Measurements from ENCODE around the gene MDFI.

Gene MDFI

GRCh38 chr6:41596807-41597206 lies 41.5 kb upstream of the MDFI start:
- ChIA-PET POLR2A (no interaction called here), CTCF (interaction anchor here (0.8 to 15.2 kb wide), 8 partner anchors 13 to 179 kb away, joined by 3 to 151 read pairs (median 3); no protein-coding TSS in a partner anchor)
- TF ChIP-seq CTCF (IDR thresholded peaks at IDR 0.05; ENCODE audit: control extremely low read depth, extremely low read depth, low read depth, missing control alignments): no peak
- no peak for DNase-seq (ENCODE audit: extremely low spot score)

- CTCF ChIA-PET: interaction anchor here (0.8 to 15.2 kb wide), 8 partner anchors 13 to 229 kb away, joined by 3 to 151 read pairs (median 3); no protein-coding TSS in a partner anchor
- POLR2A ChIA-PET: no interaction called here
- no peak for TF ChIP-seq CTCF (IDR thresholded peaks at IDR 0.05; ENCODE audit: control extremely low read depth, extremely low read depth, low read depth, missing control alignments)
- no peak for DNase-seq (ENCODE audit: extremely low spot score)
These were observed 40.8 kb upstream of the MDFI start for GRCh38 chr6:41597246-41598000.

GRCh38 chr6:41598670-41599014 lies 39.6 kb upstream of the MDFI start:
- no peak for TF ChIP-seq CTCF (IDR thresholded peaks at IDR 0.05; ENCODE audit: control extremely low read depth, extremely low read depth, low read depth, missing control alignments)
- ChIA-PET CTCF (interaction anchor here (1.2 to 15.2 kb wide), 5 partner anchors 63 to 231 kb away, joined by 3 to 151 read pairs (median 4); no protein-coding TSS in a partner anchor), POLR2A (interaction anchor here (0.6 kb wide), 1 partner anchor 615 kb away, joined by 5 read pairs; no protein-coding TSS in a partner anchor)
- DNase-seq (ENCODE audit: extremely low spot score): no peak

GRCh38 chr6:41599015-41599851 lies 39.0 kb upstream of the MDFI start:
- CTCF ChIA-PET: interaction anchor here (0.7 to 15.2 kb wide), 6 partner anchors 62 to 231 kb away, joined by 3 to 151 read pairs (median 4); no protein-coding TSS in a partner anchor
- DNase-seq (ENCODE audit: extremely low spot score): no peak
- no peak for TF ChIP-seq CTCF (IDR thresholded peaks at IDR 0.05; ENCODE audit: control extremely low read depth, extremely low read depth, low read depth, missing control alignments)
- POLR2A ChIA-PET: no interaction called here

GRCh38 chr6:41599852-41600445 lies 38.3 kb upstream of the MDFI start:
- TF ChIP-seq CTCF (IDR thresholded peaks at IDR 0.05; ENCODE audit: control extremely low read depth, extremely low read depth, low read depth, missing control alignments): no peak
- ChIA-PET POLR2A (no interaction called here), CTCF (interaction anchor here (0.7 to 1.6 kb wide), 4 partner anchors 14 to 86 kb away, joined by 3 to 6 read pairs (median 3); no protein-coding TSS in a partner anchor)

More at GRCh38 chr6:41599852-41600445, 38.3 kb upstream of the MDFI start:
- DNase-seq (ENCODE audit: extremely low spot score): no peak
